MM.1S (cell line): ENCODE data around the gene TBL1X.

Source experiments
- DNase-seq: peaks from one replicate; pipeline ENCODE4 v3.0.0-alpha.2; 2015
- H2AFZ ChIP-seq: fragments of 300-600 bp; sonication (generic); 2 replicates; pipeline ENCODE4 v1.6.0; 2016; ENCODE audit warnings: antibody characterized with exemption, low read length
- H3F3A ChIP-seq: fragments of 300-600 bp; sonication (generic); 2 replicates; pipeline ENCODE4 v1.6.1; 2016; ENCODE audit warnings: mild to moderate bottlenecking, antibody characterized with exemption, low read length, moderate library complexity, mixed read lengths; ENCODE audit not compliant: insufficient read depth
- H3K27ac ChIP-seq: fragments of 300-600 bp; sonication (generic); 2 replicates; pipeline ENCODE4 v1.5.1; 2016; ENCODE audit warnings: mild to moderate bottlenecking, low read length
- H3K27me3 ChIP-seq: fragments of 300-600 bp; sonication (generic); replicated peaks from 2 replicates; pipeline ENCODE4 v1.6.0; 2016; ENCODE audit warnings: low read length; ENCODE audit not compliant: insufficient read depth
- H3K36me3 ChIP-seq: fragments of 300-600 bp; sonication (generic); replicated peaks from 2 replicates; pipeline ENCODE4 v1.6.1; 2016; ENCODE audit warnings: mild to moderate bottlenecking, low read length, mixed read lengths; ENCODE audit not compliant: insufficient read depth
- H3K4me1 ChIP-seq: fragments of 300-600 bp; sonication (generic); 2 replicates; pipeline ENCODE4 v1.6.1; 2016; ENCODE audit warnings: low read length, mixed read lengths
- H3K4me2 ChIP-seq: fragments of 300-600 bp; sonication (generic); 2 replicates; pipeline ENCODE4 v1.6.0; 2016; ENCODE audit warnings: low read depth, low read length
- H3K4me3 ChIP-seq: fragments of 300-600 bp; sonication (generic); 2 replicates; pipeline ENCODE4 v1.5.1; 2016; ENCODE audit warnings: low read length, mixed read lengths
- H3K79me2 ChIP-seq: fragments of 300-600 bp; sonication (generic); 2 replicates; pipeline ENCODE4 v1.6.1; 2016; ENCODE audit warnings: mixed run types, low read length, mixed read lengths
- H3K9ac ChIP-seq: fragments of 300-600 bp; sonication (generic); 2 replicates; pipeline ENCODE4 v1.6.1; 2016; ENCODE audit warnings: low read length, mixed read lengths
- H3K9me2 ChIP-seq: fragments of 300-600 bp; sonication (generic); replicated peaks from 2 replicates; pipeline ENCODE4 v1.6.1; 2016; ENCODE audit warnings: mild to moderate bottlenecking, low read length, mixed read lengths; ENCODE audit not compliant: insufficient read depth
- H3K9me3 ChIP-seq: fragments of 300-600 bp; sonication (generic); replicated peaks from 2 replicates; pipeline ENCODE4 v1.6.1; 2016; ENCODE audit warnings: mild to moderate bottlenecking, low read length, mixed read lengths; ENCODE audit not compliant: insufficient read depth
- H4K20me1 ChIP-seq: fragments of 300-600 bp; sonication (generic); 2 replicates; pipeline ENCODE4 v1.6.1; 2016; ENCODE audit warnings: mild to moderate bottlenecking, low read length, moderate library complexity, mixed read lengths; ENCODE audit not compliant: insufficient read depth
- EZH2 ChIP-seq: fragments of 300-600 bp; sonication (generic); optimal IDR thresholded peaks from 2 replicates; pipeline ENCODE3; 2017; ENCODE audit warnings: low read depth, mild to moderate bottlenecking, antibody characterized with exemption, low read length, mixed read lengths
- EZH2phosphoT487 ChIP-seq: fragments of 300-600 bp; sonication (generic); IDR thresholded peaks from 2 replicates; pipeline ENCODE4 v1.6.1; 2018; ENCODE audit warnings: antibody characterized with exemption, low read length
- TF ChIP-seq, protein P1 (sequence below): fragments of 300-600 bp; sonication (generic); IDR thresholded peaks from 2 replicates; pipeline ENCODE4 v1.5.1; 2016; ENCODE audit warnings: antibody characterized with exemption, low read length, mixed read lengths

Gene TBL1X

GRCh38 chrX:9516635-9517034 lies 51.8 kb downstream of the TBL1X start:
- Histone ChIP-seq H3F3A (no peaks in the 10 kb centered on the region), H3K4me2 (no peak overlapping the region), H3K27ac (no peak overlapping the region), H2AFZ (no peak overlapping the region), H4K20me1 (no peaks in the 10 kb centered on the region), H3K9me2 (no peaks in the 10 kb centered on the region), H3K36me3 (no peaks in the 10 kb centered on the region), H3K4me3 (no peak overlapping the region), H3K9ac (no peak overlapping the region), H3K4me1 (no peaks in the 10 kb centered on the region), H3K79me2 (peaks cover 88% of the 10 kb centered on the region), H3K27me3 (no peaks in the 10 kb centered on the region), H3K9me3 (no peaks in the 10 kb centered on the region)
- no peak for DNase-seq
- no peak for TF ChIP-seq EZH2phosphoT487
- TF ChIP-seq, protein P1, sequence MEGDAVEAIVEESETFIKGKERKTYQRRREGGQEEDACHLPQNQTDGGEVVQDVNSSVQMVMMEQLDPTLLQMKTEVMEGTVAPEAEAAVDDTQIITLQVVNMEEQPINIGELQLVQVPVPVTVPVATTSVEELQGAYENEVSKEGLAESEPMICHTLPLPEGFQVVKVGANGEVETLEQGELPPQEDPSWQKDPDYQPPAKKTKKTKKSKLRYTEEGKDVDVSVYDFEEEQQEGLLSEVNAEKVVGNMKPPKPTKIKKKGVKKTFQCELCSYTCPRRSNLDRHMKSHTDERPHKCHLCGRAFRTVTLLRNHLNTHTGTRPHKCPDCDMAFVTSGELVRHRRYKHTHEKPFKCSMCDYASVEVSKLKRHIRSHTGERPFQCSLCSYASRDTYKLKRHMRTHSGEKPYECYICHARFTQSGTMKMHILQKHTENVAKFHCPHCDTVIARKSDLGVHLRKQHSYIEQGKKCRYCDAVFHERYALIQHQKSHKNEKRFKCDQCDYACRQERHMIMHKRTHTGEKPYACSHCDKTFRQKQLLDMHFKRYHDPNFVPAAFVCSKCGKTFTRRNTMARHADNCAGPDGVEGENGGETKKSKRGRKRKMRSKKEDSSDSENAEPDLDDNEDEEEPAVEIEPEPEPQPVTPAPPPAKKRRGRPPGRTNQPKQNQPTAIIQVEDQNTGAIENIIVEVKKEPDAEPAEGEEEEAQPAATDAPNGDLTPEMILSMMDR, result no peak
- no peak for TF ChIP-seq EZH2

GRCh38 chrX:9518051-9518450 lies 53.2 kb downstream of the TBL1X start:
- Histone ChIP-seq H3K36me3 (no peaks in the 10 kb centered on the region), H3K9ac (no peak overlapping the region), H2AFZ (no peak overlapping the region), H3K4me2 (no peak overlapping the region), H3K9me3 (no peaks in the 10 kb centered on the region), H3K79me2 (peaks cover 95% of the 10 kb centered on the region), H3K9me2 (no peaks in the 10 kb centered on the region), H3K4me3 (no peak overlapping the region), H3F3A (no peaks in the 10 kb centered on the region), H3K27me3 (no peaks in the 10 kb centered on the region), H3K27ac (no peak overlapping the region), H4K20me1 (no peaks in the 10 kb centered on the region), H3K4me1 (no peaks in the 10 kb centered on the region)
- TF ChIP-seq, protein P1, result no peak
- TF ChIP-seq EZH2 (no peak), EZH2phosphoT487 (no peak)
- no peak for DNase-seq

DNA sequence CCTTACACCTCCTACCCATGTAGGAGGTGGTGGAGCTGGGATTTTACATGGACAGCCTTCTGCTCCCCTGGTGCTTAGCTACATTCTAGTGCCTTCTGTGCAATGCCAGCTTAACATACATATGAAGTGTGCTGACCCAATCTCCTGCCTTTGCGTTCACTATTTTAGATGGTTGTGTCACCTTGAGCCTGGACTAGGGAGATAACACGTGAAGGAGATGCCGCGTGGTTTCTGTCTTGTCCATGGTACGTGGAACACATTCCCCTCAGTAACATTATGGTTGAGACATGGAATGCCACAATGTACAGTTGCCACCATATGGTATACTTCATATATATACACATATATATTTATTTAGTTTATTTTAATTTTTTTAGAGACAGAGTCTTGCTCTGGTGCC lies 54.0 kb downstream of the TBL1X start:
- Histone ChIP-seq H3K4me1 (no peaks in the 10 kb centered on the region), H3K27ac (no peak overlapping the region), H3K4me2 (no peak overlapping the region), H3K79me2 (peaks cover 93% of the 10 kb centered on the region), H3K9me2 (no peaks in the 10 kb centered on the region), H3K9me3 (no peaks in the 10 kb centered on the region), H2AFZ (no peak overlapping the region), H4K20me1 (no peaks in the 10 kb centered on the region), H3K4me3 (no peak overlapping the region), H3K36me3 (no peaks in the 10 kb centered on the region), H3K9ac (no peak overlapping the region), H3F3A (no peaks in the 10 kb centered on the region), H3K27me3 (no peaks in the 10 kb centered on the region)
- DNase-seq, result no peak
- TF ChIP-seq, protein P1, result no peak
- TF ChIP-seq EZH2 (no peak), EZH2phosphoT487 (no peak)
